Keratinocyte (primary cell): Measurements from ENCODE around the gene CADM2. TPM values are rescaled to one million over a fixed set of nuclear protein-coding genes. Genes with fewer than 3 reads are reported as not detected.
"Not testable (repeated sequence)": the region's sequence is repeated elsewhere in the genome, so short reads cannot be mapped to it uniquely, and the experiment has no call there.

Experiments used
- DNase-seq: peaks from one replicate; pipeline ENCODE4 v3.0.0-alpha.2; 2011; ENCODE audit warnings: low read depth, missing footprints, low spot score
- FAIRE-seq: peaks from 2 replicates; lab custom pipeline; 2011; peaks lifted over from hg19 to GRCh38; lab: Jason Lieb, UNC
- H2AFZ ChIP-seq: 2 replicates; pipeline ENCODE4 v1.6.0; 2012; ENCODE audit warnings: low read length, control low read depth, inconsistent platforms; ENCODE audit not compliant: control insufficient read depth
- H3K27ac ChIP-seq: 2 replicates; pipeline ENCODE4 v1.5.1; 2011; ENCODE audit warnings: low read length; ENCODE audit not compliant: control insufficient read depth, insufficient read depth
- H3K27me3 ChIP-seq: 3 replicates; pipeline ENCODE4 v1.6.0; 2011; ENCODE audit warnings: low read length; ENCODE audit not compliant: control insufficient read depth, insufficient read depth; ENCODE audit errors: extremely low read depth
- H3K36me3 ChIP-seq, 2 experiments: 2 replicates in 1 of 2; 3 replicates in 1 of 2; pipeline ENCODE4 v1.5.1; 2011; ENCODE audit warnings: low read length in 2 of 2, mild to moderate bottlenecking in 1 of 2; ENCODE audit not compliant: control insufficient read depth in 2 of 2, insufficient read depth in 2 of 2; ENCODE audit errors: extremely low read depth in 1 of 2
- H3K4me1 ChIP-seq: 3 replicates; pipeline ENCODE4 v1.5.1; 2011; ENCODE audit warnings: low read length; ENCODE audit not compliant: control insufficient read depth, insufficient read depth; ENCODE audit errors: extremely low read depth
- H3K4me2 ChIP-seq: 3 replicates; pipeline ENCODE4 v1.6.0; 2011; ENCODE audit warnings: low read depth, low read length; ENCODE audit not compliant: control insufficient read depth, insufficient read depth; ENCODE audit errors: extremely low read depth
- H3K4me3 ChIP-seq, 3 experiments: fragments of 200-600 bp in 1 of 3; sonication (generic) in 1 of 3; 2 replicates in 2 of 3; 3 replicates in 1 of 3; pipeline ENCODE4 v1.5.1; 2011 to 2016; ENCODE audit warnings: low read length in 3 of 3, mild to moderate bottlenecking in 3 of 3, control low read depth in 2 of 3, inconsistent platforms in 1 of 3, low read depth in 1 of 3, mixed read lengths in 1 of 3, mixed run types in 1 of 3, moderate library complexity in 1 of 3; ENCODE audit not compliant: control insufficient read depth in 2 of 3, insufficient read depth in 2 of 3; ENCODE audit errors: extremely low read depth in 1 of 3
- H3K79me2 ChIP-seq: 2 replicates; pipeline ENCODE4 v1.6.0; 2012; ENCODE audit warnings: low read length; ENCODE audit not compliant: control insufficient read depth, insufficient read depth
- H3K9ac ChIP-seq: 3 replicates; pipeline ENCODE4 v1.6.0; 2011; ENCODE audit warnings: low read length; ENCODE audit not compliant: control insufficient read depth, insufficient read depth; ENCODE audit errors: extremely low read depth
- H3K9me1 ChIP-seq: 3 replicates; pipeline ENCODE4 v1.6.0; 2011; ENCODE audit warnings: low read length; ENCODE audit not compliant: control insufficient read depth, insufficient read depth; ENCODE audit errors: extremely low read depth
- H3K9me3 ChIP-seq: 2 replicates; pipeline ENCODE4 v1.5.1; 2012; ENCODE audit warnings: low read depth, low read length; ENCODE audit not compliant: control insufficient read depth
- H4K20me1 ChIP-seq: 3 replicates; pipeline ENCODE4 v1.6.0; 2011; ENCODE audit warnings: low read length; ENCODE audit not compliant: control insufficient read depth, insufficient read depth; ENCODE audit errors: extremely low read depth
- CTCF ChIP-seq, 3 experiments: IDR thresholded peaks in 1 of 3; conservative IDR thresholded peaks in 1 of 3; optimal IDR thresholded peaks in 1 of 3; 2 replicates in 2 of 3; 3 replicates in 1 of 3; pipeline versions ENCODE3 to v1.5.1; 2011; ENCODE audit warnings: low read length in 3 of 3, mild to moderate bottlenecking in 3 of 3, moderate library complexity in 2 of 3, control low read depth in 1 of 3, inconsistent platforms in 1 of 3; ENCODE audit not compliant: insufficient read depth in 2 of 3; ENCODE audit errors: extremely low read depth in 1 of 3
- EZH2 ChIP-seq: IDR thresholded peaks from one replicate; pipeline ENCODE4 v1.6.1; 2012; ENCODE audit warnings: inconsistent platforms, mild to moderate bottlenecking, low read length, moderate library complexity
- dilution Hi-C: fragments of 300-500 bp; cut with MboI; formaldehyde crosslinking; loops from one replicate; pipeline ENCODE4 v1.7.0; 2020; ENCODE audit warnings: low sequenced_read_pairs; ENCODE audit not compliant: extremely low pct_ligation_motif_present
- polyA plus RNA-seq, 5 experiments: library from polyadenylated mRNA; depleted of rRNA in 3 of 5; stranded (reverse) in 3 of 5; stranded (forward) in 1 of 5; unstranded in 1 of 5; fragments of >200 nt; gene quantifications; 1 replicate in 1 of 5; 2 replicates in 3 of 5; 3 replicates in 1 of 5; pipeline versions ENCODE4 v1.2.1 to v1.2.3, GENCODE V29; 2011 to 2012; ENCODE audit warnings: missing spikeins in 2 of 5, low read depth in 1 of 5, low replicate concordance in 1 of 5

The CADM2 gene
- polyA plus RNA-seq, 1 donor (not counting 4 experiments of a cell fraction or from before 2014, with no cell fraction given): not detected

GRCh38 chr3:85706130-85706529 is 747.3 kb downstream of the CADM2 start:
- no peak overlapping the region for H3K4me3 ChIP-seq
- no peak overlapping the region for H2AFZ ChIP-seq
- H3K27me3 ChIP-seq: no peaks in the 10 kb centered on the region
- no peak overlapping the region for H3K9ac ChIP-seq
- no peaks in the 10 kb centered on the region for H3K79me2 ChIP-seq
- DNase-seq (no peak), FAIRE-seq (no peak)
- TF ChIP-seq EZH2 (no peak), CTCF (optimal IDR thresholded peaks at IDR 0.05 in 1 of 3, IDR thresholded peaks at IDR 0.05 in 1 of 3, conservative IDR thresholded peaks at IDR 0.05 in 1 of 3; ENCODE audit: extremely low read depth in 1 of 3, insufficient read depth in 2 of 3, low read length in 3 of 3) (no peak)
- no peaks in the 10 kb centered on the region for H3K9me1 ChIP-seq
- no peak overlapping the region for H3K27ac ChIP-seq
- no peaks in the 10 kb centered on the region for H3K4me1 ChIP-seq
- no peak overlapping the region for H3K4me2 ChIP-seq
- no peaks in the 10 kb centered on the region for H3K9me3 ChIP-seq
- dilution Hi-C loops: no loop called here
- H3K36me3 ChIP-seq: no peaks in the 10 kb centered on the region
- no peaks in the 10 kb centered on the region for H4K20me1 ChIP-seq

GRCh38 chr3:85708325-85708724 is 749.5 kb downstream of the CADM2 start:
- H3K9me3 ChIP-seq, H3K4me2 ChIP-seq, DNase-seq, dilution Hi-C loops, H3K4me1 ChIP-seq, H3K27me3 ChIP-seq, H3K27ac ChIP-seq, H3K36me3 ChIP-seq, H3K9me1 ChIP-seq, H3K79me2 ChIP-seq, H2AFZ ChIP-seq, FAIRE-seq, H3K9ac ChIP-seq, H3K4me3 ChIP-seq, H4K20me1 ChIP-seq: not testable (repeated sequence)

- DNase-seq (no peak), FAIRE-seq (no peak)
- Histone ChIP-seq H4K20me1 (no peaks in the 10 kb centered on the region), H3K4me2 (no peak overlapping the region), H3K36me3 (no peaks in the 10 kb centered on the region), H3K79me2 (no peaks in the 10 kb centered on the region), H3K4me3 (no peak overlapping the region), H3K27me3 (no peaks in the 10 kb centered on the region), H3K9me3 (no peaks in the 10 kb centered on the region), H3K9ac (no peak overlapping the region), H3K9me1 (no peaks in the 10 kb centered on the region), H3K27ac (no peak overlapping the region), H2AFZ (no peak overlapping the region), H3K4me1 (no peaks in the 10 kb centered on the region)
- dilution Hi-C loops: no loop called here
- TF ChIP-seq EZH2: no peak
Observed at GRCh38 chr3:85709346-85709892, 750.6 kb downstream of the CADM2 start.
